Epithelial cell of umbilical artery (primary cell): ENCODE measurements around the gene NSFL1C. TPM values are rescaled to one million over a fixed set of nuclear protein-coding genes. Genes with fewer than 3 reads are reported as not detected.

Experiments
- total RNA-seq: library from RNA; depleted of rRNA; stranded (reverse); fragments of >200 nt; gene quantifications from 2 replicates; pipeline ENCODE4 v1.2.3, GENCODE V29; 2014

The NSFL1C gene
- 27.9 and 36.8 TPM in 2 replicates for total RNA-seq

DNA sequence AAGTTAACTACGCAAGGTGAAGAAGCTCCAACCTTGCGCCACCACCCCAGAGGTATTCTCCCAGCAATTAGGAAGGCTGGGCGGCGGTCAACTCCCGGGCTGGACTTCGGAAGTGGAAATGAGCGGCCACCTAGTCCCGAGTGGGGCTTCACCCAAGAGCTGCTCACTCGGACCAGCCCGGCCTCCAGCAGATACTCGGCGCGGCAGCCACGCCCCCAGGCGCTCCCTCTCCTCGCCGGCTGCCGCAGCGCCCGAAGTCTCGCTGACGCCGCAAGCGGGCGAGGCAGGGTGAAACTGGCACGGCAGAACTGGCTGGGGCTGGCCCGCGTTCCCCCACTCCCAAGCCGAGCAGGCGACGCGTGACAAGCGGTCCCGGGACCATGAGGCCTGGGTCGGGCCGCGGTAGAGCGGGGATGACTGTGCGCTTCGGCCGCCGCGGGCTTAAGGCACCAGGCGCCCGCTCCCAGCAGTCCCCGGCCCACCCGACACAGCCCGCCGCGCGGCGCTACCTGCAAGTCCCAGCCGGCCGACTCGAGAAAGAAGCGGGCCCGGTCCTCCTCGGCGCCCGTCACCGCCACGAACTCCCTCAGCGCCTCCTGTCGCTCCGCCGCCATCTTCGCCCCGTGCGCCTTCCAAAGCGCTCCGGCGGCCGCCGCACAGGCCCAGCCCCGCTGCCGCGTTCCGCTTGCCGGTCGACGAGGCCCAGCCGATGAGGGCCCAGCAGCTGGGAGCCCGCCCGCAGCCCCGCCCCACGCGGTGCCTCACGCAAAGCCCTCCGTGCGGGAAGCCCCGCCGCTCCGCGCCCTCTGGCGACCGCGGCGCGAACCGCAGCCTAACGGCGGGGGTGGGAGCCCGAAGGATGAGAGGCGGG lies at the start of gene NSFL1C:
NSFL1C (minus strand) TSS at position 639 of the 871 bp plus-strand sequence; CDS start at position 614, 25 bp downstream.

GRCh38 chr20:1491281-1491840 lies 24.7 kb upstream of the NSFL1C start, which contains the start of gene SIRPB2:
Gene SIRPB2 (minus strand): TSS chr20:1491420. CDS start chr20:1491359, 61 bp downstream.

GRCh38 chr20:1392693-1393506 lies 73.7 kb downstream of the NSFL1C start, which contains the start of gene FKBP1A:
Gene FKBP1A (minus strand): TSS chr20:1393054. CDS start chr20:1392998, 56 bp downstream.

Other genes starting within 250 kb of the NSFL1C start
- gene RAD21L1, start 240.8 kb downstream of the NSFL1C start, total RNA-seq: 0.15 TPM in 1 of 2 replicates, not detected in the other
- gene SNPH, start 200.6 kb downstream of the NSFL1C start, total RNA-seq: 4.9 and 6.8 TPM in 2 replicates
- 3.9 and 5.9 TPM in 2 replicates for gene SDCBP2, start 137.7 kb downstream of the NSFL1C start, total RNA-seq
- 205 and 295 TPM in 2 replicates for gene FKBP1A, start 73.8 kb downstream of the NSFL1C start, total RNA-seq
- gene SIRPB2, start 24.6 kb upstream of the NSFL1C start, total RNA-seq: 2.9 and 3.0 TPM in 2 replicates
- gene SIRPD, start 90.9 kb upstream of the NSFL1C start, total RNA-seq: not detected in 2 replicates
- 0.32 TPM in 1 of 2 replicates, not detected in the other for gene SIRPB1, start 153.2 kb upstream of the NSFL1C start, total RNA-seq
- gene SIRPG, start 190.9 kb upstream of the NSFL1C start, total RNA-seq: not detected in 2 replicates